ENCODE results near the gene PLVAP.

The PLVAP gene

GRCh38 chr19:17303167-17303939, 73.8 kb downstream of the PLVAP start, which contains the start of gene ABHD8:
ABHD8 (minus strand) TSS chr19:17303425; CDS start chr19:17301616, 1,809 bp downstream.
- TF ChIP-seq ZFX (IDR thresholded peaks at IDR 0.05) (peak; percentile 53; the same call in 1 of the 2 replicates), CTCF (conservative IDR thresholded peaks at IDR 0.05) (peak; percentile 78)
- H3K27ac ChIP-seq: peak within 1 kb of the TSS; percentile 81

GRCh38 chr19:17302391-17303166, 74.6 kb downstream of the PLVAP start:
- no peak for TF ChIP-seq ZFX (IDR thresholded peaks at IDR 0.05)
- no peak for TF ChIP-seq CTCF (conservative IDR thresholded peaks at IDR 0.05)
- peak overlapping the region; percentile 81 for H3K27ac ChIP-seq
